Measurements from ENCODE around the gene ZNF521.

- TF ChIP-seq EGR1 (IDR thresholded peaks at IDR 0.05; ENCODE audit: low read depth in 2 of 2), result no peak
- no peak for TF ChIP-seq RXRA (IDR thresholded peaks at IDR 0.05)
- no peak for TF ChIP-seq CTCF (IDR thresholded peaks at IDR 0.05; ENCODE audit: low read depth, low read length, missing input control)
- no peak for TF ChIP-seq SP1 (IDR thresholded peaks at IDR 0.05)
- TF ChIP-seq TAF1 (conservative IDR thresholded peaks at IDR 0.05), result no peak
- no peak for TF ChIP-seq JUND (IDR thresholded peaks at IDR 0.05)
- TF ChIP-seq ZBTB33 (IDR thresholded peaks at IDR 0.05), result no peak
- TF ChIP-seq REST (IDR thresholded peaks at IDR 0.05), result no peak
- no peak for TF ChIP-seq YY1 (IDR thresholded peaks at IDR 0.05)
- TF ChIP-seq GABPA (IDR thresholded peaks at IDR 0.05 in 1 of 2, conservative IDR thresholded peaks at IDR 0.05 in 1 of 2), result no peak
Observed at GRCh38 chr18:25229920-25230319, 122.0 kb downstream of the ZNF521 start.
